NCI-H1436 treated with DMSO at 0.1 percent for 48 hours (cell line): ENCODE results near the gene PI4KA.
"Not testable (repeated sequence)": the region's sequence is repeated elsewhere in the genome, so short reads cannot be mapped to it uniquely, and the experiment has no call there.

ENCODE experiments used
- DNase-seq: peaks from one replicate; lab custom pipeline; 2025; lab: John Stamatoyannopoulos, UW

PI4KA gene

DNA sequence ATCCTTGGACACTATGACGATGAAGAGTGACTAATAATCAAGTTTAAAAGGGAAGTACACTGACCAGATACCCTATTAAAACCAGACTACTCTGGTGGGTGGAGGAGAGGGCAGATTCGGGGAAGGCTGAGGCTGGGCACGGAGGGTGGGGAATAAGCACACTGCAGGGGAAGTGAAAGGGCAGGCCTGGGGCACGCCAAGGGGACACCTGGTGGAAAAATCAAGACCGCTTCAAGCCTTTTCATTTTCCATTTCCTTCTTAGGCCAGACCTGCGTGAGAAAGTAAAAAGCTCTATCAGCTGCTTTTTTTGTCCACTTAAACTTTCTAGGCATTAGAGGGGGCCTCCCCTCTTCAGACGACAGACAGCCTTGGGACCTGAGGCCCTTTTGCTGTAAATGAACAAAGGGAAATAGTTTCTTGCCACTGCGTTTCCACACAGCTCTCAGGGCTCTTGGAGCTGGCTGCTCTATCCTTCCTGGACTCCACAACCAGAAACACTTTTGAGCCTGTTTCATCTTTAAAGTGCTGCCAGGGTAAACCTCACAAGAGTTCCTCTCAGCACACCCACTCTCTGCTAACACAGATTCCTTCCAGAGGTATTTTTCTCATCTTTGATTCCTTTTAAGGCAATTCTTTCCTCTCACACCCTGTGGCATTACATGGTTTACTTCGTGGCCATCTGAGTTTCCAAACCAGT lies 109.7 kb downstream of the PI4KA start:
- DNase-seq = no peak

DNA sequence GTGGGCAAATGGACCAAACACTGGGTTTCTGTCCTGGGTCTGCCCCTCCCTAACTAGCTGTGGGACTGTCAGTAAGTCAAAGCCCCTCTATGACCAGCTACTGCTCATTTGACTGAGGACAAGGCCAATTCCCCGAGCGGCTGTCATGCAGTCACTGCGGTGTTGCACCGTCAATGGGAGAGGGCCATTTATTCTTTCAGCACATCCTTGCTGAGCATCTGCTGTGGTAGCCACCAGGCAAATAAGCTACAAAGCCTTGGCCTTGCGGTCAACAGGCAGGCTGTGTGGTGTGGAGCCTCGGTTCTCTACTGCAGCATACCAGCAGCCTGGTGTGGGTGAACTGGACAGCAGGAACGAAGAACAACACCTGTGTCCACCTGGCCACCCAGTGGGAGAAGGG lies 110.5 kb downstream of the PI4KA start:
- no peak for DNase-seq

- no peak for DNase-seq
These were observed 111.4 kb downstream of the PI4KA start for GRCh38 chr22:20747223-20747622.

- no peak for DNase-seq
These were observed 112.0 kb downstream of the PI4KA start for GRCh38 chr22:20746431-20747189.

DNA sequence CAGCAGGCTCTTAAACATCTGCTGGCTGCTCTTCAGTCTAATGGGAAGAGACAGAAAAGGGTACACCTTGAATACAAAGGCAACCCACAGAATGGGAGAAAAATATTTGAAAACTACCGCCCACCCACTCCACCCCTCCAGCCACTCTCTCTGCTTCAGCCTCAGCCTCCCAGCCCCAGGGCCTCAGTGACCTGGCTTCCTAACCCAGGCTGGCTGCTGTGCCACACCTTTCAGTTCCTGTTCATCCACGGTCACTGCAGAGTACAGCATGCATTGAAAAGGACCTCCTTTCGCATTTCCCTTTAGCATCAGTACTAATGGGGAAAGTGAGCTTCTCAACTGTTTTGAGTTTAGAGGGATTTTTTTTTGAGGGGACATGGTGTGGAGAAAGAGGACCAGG lies 113.5 kb downstream of the PI4KA start:
- DNase-seq = no peak

DNA sequence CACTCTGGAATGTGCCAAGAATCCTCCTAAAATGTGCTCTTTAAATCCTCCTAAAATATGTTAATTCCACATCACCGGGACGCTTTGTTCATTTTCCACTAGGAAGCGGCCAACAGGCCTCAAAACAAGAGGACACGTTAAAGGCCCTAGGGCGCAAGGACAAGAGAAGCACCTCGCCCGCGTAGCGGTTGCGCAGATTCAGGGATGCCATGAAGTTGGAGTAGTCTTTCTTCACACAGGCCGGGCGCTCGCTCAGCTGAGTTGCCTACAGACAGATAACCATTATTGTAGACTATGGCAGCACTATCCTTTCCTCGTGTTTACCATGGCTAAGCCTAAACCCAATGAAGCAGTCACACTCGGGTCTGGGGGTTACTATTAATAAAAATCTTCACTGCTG lies 114.2 kb downstream of the PI4KA start:
- DNase-seq = no peak

GRCh38 chr22:20742764-20743163 lies 115.8 kb downstream of the PI4KA start:
- no peak for DNase-seq

DNA sequence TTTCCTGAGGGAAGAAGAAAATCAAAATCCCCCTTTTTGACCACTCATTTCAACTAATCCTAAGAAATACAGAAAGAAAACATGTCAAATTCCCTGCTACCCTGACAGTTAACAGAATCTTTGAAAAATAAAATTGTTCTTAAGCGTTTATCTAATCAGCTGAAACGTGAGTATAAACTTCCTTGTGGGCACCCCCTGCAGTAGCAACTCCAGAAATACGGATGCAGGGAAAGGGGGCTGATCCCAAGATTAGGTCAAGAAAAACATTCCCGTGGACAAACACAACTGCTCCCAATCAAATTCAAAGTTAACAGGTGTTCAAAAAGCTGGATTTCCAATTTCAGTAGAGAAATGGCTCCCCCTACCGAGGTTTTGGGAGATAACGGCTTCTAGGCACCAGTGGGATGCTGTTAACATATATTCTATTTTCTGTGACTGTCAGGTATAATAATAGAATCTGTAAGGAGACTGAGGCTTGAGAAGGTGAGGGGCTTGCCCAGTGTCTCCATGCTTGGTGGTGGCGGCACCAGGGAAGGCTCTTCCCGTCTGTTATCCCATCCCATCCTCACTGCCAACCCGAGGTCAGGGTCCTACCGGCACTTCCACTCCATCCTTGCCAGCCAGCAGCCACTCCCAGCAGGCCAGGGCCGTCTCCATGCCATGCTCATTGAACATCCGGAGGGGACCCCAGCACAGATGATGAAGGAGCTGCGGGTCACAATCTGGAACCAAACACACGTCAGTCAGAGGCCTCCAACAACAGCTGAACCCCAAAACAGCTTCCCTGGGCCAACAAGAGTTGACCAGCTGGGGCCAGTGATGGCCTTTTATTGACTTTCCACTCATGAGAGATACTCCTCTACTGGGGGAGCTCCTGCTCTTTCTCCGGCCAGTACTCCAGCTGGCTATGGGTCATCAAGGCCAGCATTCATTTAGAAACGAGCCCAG lies 116.7 kb downstream of the PI4KA start:
- no peak for DNase-seq

- DNase-seq = no peak
These were observed 117.5 kb downstream of the PI4KA start for GRCh38 chr22:20741008-20741633.

DNA sequence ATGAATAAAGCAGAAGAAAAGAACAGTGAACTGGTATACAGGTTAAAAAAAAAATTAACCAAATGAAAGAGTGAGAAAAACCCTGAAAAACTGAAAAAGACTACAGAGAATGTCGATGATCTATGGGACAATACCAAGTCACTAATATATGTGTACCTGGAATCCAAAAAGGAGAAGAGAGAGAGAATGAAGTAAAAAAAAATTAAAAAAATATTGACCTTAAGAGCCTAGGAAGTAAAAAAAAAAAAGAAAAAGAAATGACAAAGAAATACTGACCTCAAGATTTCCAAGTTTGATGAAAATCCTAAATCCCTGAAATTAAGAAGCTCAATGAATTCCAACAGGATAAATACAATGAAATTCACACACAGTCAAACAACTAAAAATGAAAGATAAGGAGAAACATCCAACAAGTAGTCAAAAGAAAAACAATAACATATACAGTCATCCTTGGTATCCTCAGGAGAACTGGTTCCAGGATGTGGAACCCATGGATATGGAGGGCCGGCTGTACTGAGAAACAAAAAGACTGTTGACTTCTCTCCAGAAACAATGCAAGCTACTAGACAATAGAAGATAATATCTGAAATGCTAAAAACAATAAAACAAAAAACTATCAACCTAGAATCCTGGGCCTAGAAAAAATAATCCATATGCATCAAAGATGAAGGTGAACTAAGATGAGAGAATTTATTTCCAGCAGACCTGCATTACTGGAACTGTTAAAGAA lies 118.2 kb downstream of the PI4KA start:
- DNase-seq = no peak

GRCh38 chr22:20738394-20739089 lies 120.1 kb downstream of the PI4KA start:
- DNase-seq = no peak

DNA sequence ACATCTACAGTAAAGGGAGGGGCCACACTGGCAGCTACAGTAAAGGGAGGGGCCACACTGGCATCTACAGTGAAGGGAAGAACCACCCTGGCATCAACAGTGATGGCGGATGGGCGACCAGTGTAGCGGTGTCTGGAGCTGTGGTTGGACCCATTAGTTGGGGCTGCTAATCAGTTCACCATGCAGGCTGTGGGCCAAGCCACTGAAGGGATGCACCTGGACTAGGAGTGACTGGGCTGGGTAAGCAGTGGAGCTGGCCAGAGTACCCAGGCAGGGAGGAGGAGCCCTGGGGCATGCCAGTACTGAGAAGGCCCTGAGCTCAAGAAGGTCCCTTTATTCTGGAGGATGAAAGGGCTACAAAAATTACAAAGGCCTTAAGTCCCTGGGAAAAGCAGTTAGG lies 121.7 kb downstream of the PI4KA start:
- DNase-seq = not testable (repeated sequence)

- DNase-seq = not testable (repeated sequence)
These were observed 123.1 kb downstream of the PI4KA start for GRCh38 chr22:20735356-20736162.

GRCh38 chr22:20732431-20732830 lies 126.2 kb downstream of the PI4KA start:
- DNase-seq = not testable (repeated sequence)

- DNase-seq = no peak
These were observed 129.4 kb downstream of the PI4KA start for GRCh38 chr22:20729194-20729593.

- no peak for DNase-seq
These were observed 130.0 kb downstream of the PI4KA start for GRCh38 chr22:20728523-20729190.

DNA sequence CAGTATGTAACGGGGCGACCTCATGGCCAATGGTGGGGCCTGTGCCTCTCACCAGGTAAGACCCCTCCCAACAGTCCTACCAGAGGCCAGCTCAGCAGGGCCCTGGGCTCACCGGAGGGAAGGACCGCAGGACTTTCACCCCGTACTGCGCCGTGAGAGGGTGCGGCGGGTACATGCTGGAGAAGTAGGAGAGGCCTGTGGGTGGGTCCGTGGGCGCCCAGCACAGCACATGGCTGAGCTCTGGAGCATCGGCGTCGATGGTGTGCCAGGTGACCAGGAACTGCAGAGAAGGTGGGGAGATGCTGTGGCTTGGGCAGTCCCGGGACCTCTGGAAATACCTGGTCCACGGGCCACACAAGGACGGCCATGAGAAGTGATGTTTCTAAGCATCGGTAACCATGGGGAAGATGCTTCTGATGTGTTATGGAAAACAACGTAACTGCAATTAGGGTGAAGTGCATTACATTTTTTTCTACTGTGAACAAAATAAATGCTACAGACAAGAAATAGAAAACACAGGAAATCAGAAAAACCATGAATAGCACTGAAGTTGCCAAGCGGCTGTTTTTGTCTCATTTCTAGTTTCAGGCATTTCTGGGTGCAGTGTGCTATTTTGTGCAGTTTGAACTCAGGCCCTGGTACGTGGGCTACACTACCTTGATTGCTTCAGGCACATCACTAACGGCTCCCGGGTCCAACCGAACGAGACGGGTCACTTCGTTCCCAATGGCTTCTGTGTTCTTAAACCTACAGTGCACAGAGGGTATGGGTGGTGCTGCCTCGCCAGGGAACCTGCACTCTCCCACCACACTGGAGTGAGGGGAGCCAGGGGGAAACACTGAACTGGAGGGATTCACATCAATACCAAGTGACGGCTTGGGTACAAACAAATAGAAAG lies 131.2 kb downstream of the PI4KA start:
- DNase-seq = no peak

- no peak for DNase-seq
These were observed 132.5 kb downstream of the PI4KA start for GRCh38 chr22:20725987-20726558.
